Measurements from ENCODE around the gene CDH23.

- TF ChIP-seq, protein P1, sequence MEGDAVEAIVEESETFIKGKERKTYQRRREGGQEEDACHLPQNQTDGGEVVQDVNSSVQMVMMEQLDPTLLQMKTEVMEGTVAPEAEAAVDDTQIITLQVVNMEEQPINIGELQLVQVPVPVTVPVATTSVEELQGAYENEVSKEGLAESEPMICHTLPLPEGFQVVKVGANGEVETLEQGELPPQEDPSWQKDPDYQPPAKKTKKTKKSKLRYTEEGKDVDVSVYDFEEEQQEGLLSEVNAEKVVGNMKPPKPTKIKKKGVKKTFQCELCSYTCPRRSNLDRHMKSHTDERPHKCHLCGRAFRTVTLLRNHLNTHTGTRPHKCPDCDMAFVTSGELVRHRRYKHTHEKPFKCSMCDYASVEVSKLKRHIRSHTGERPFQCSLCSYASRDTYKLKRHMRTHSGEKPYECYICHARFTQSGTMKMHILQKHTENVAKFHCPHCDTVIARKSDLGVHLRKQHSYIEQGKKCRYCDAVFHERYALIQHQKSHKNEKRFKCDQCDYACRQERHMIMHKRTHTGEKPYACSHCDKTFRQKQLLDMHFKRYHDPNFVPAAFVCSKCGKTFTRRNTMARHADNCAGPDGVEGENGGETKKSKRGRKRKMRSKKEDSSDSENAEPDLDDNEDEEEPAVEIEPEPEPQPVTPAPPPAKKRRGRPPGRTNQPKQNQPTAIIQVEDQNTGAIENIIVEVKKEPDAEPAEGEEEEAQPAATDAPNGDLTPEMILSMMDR (IDR thresholded peaks at IDR 0.05) = no peak
- TF ChIP-seq ZFX (IDR thresholded peaks at IDR 0.05; ENCODE audit: borderline replicate concordance) = no peak
Measured at GRCh38 chr10:71480662-71481061, 83.9 kb downstream of the CDH23 start.

Data from 22Rv1 (cell line).